ENCODE data around the gene CACNA1S.

The CACNA1S gene

GRCh38 chr1:200992382-200993048 is 119.7 kb downstream of the CACNA1S start:
- no peak for DNase-seq
- H3K27ac ChIP-seq = no peak overlapping the region
- peaks cover 0 to 24% (median 9%) of the 10 kb centered on the region in 3 donors for H3K36me3 ChIP-seq
- TF ChIP-seq, protein P1, sequence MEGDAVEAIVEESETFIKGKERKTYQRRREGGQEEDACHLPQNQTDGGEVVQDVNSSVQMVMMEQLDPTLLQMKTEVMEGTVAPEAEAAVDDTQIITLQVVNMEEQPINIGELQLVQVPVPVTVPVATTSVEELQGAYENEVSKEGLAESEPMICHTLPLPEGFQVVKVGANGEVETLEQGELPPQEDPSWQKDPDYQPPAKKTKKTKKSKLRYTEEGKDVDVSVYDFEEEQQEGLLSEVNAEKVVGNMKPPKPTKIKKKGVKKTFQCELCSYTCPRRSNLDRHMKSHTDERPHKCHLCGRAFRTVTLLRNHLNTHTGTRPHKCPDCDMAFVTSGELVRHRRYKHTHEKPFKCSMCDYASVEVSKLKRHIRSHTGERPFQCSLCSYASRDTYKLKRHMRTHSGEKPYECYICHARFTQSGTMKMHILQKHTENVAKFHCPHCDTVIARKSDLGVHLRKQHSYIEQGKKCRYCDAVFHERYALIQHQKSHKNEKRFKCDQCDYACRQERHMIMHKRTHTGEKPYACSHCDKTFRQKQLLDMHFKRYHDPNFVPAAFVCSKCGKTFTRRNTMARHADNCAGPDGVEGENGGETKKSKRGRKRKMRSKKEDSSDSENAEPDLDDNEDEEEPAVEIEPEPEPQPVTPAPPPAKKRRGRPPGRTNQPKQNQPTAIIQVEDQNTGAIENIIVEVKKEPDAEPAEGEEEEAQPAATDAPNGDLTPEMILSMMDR (IDR thresholded peaks at IDR 0.05) = no peak
- H3K9me3 ChIP-seq = no peaks in the 10 kb centered on the region
- intact Hi-C loops (cut with DNase I; ENCODE audit: low total_unique reads) = no loop called here
- no peaks in the 10 kb centered on the region for H3K27me3 ChIP-seq
- no peak overlapping the region for H3K4me3 ChIP-seq
- no peaks in the 10 kb centered on the region for H3K4me1 ChIP-seq

GRCh38 chr1:200991097-200991614 is 121.1 kb downstream of the CACNA1S start:
- Histone ChIP-seq H3K36me3 (peaks cover 0 to 24% (median 14%) of the 10 kb centered on the region in 3 donors), H3K4me1 (no peaks in the 10 kb centered on the region), H3K9me3 (no peaks in the 10 kb centered on the region), H3K27ac (no peak overlapping the region), H3K4me3 (no peak overlapping the region), H3K27me3 (no peaks in the 10 kb centered on the region)
- no peak for DNase-seq
- intact Hi-C loops (cut with DNase I; ENCODE audit: low total_unique reads) = no loop called here
- TF ChIP-seq, protein P1 (IDR thresholded peaks at IDR 0.05) = no peak

DNA sequence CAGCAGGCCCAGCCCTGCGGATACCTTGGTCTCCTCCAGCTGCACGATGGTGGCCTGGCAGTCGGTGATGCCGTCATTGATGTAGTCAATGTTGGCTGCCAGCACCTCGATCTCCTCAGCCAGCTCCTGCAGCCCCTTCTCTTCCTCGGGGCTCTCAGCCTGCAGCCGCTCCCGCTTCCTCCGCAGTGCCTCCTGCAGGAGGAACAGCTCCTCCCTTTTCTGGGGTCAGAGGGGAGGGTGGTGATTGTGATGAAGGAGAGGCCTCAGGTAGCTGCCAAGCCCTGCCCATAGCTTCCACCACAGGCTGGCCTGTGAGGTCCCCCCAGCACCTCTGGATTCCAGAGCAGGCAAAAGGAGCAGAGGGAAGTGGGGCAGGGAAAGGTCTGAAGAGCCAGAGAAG is 122.1 kb downstream of the CACNA1S start:
- H3K27me3 ChIP-seq = no peaks in the 10 kb centered on the region
- peaks cover 0 to 24% (median 14%) of the 10 kb centered on the region in 3 donors for H3K36me3 ChIP-seq
- H3K4me3 ChIP-seq = no peak overlapping the region
- no peak for DNase-seq
- no peaks in the 10 kb centered on the region for H3K9me3 ChIP-seq
- no peaks in the 10 kb centered on the region for H3K4me1 ChIP-seq
- no peak overlapping the region for H3K27ac ChIP-seq
- TF ChIP-seq, protein P1 (IDR thresholded peaks at IDR 0.05) = no peak
- intact Hi-C loops (cut with DNase I; ENCODE audit: low total_unique reads) = no loop called here
